Gastroesophageal sphincter (tissue), 3 donors: ENCODE results near the gene COA8.

Experiments
- CTCF ChIP-seq, 4 experiments: fragments of 200-600 bp in 2 of 4; fragments of 450-650 bp in 2 of 4; sonication (generic) in 1 of 4; IDR thresholded peaks; one replicate each; pipeline ENCODE4 v1.5.1; 2017 to 2019; ENCODE audit warnings: antibody characterized with exemption in 4 of 4, mild to moderate bottlenecking in 2 of 4, moderate library complexity in 2 of 4
- POLR2A ChIP-seq, 2 donors: fragments of 450-650 bp; IDR thresholded peaks; one replicate each; pipeline ENCODE4 v1.6.1; 2017; ENCODE audit warnings: antibody characterized with exemption in 2 of 2, mild to moderate bottlenecking in 2 of 2, moderate library complexity in 1 of 2
- POLR2AphosphoS5 ChIP-seq: sonication (generic); formaldehyde crosslinking; IDR thresholded peaks from one replicate; pipeline ENCODE4 v1.6.1; 2017; ENCODE audit warnings: antibody characterized with exemption

GRCh38 chr14:103529383-103530365 is 33.1 kb upstream of the COA8 start:
- TF ChIP-seq POLR2AphosphoS5 (no peak), CTCF (IDR thresholded peaks at IDR 0.05) (no peak), POLR2A (IDR thresholded peaks at IDR 0.05) (no peak)
